ENCODE measurements around the gene ARGFX.

The ARGFX gene
- 0 to 0.06 (median 0) reads per million in 9 experiments for total RNA-seq

DNA sequence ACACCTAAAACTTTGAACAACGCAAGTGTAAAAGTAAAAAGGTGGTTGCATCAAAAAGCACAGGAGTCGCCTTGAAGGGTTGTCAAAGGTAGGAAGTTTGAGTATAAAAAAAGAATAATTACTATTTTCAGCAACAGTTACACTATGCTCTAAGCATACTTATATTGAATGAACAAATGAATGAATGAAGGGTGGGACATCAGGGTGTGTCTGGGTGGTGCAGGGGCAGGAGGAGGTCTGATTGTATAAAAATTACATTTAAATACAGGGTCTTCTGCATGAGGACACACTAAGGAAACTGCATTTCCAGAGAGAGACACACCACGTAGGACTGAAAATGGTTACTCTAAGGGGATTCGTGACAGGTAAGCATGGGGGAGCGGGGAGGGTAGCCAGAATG lies at the start of gene ARGFX:
ARGFX (plus strand) TSS at position 301 of the 400 bp plus-strand sequence. CDS start 2,765 bp downstream, outside the sequence.
- no peak for ATAC-seq (replicated peaks)
- Mint-ChIP-seq H3K4me3 (no peak within 1 kb of the TSS), H3K36me3 (ENCODE audit: insufficient read depth) (no peaks in the 10 kb centered on the region), H3K4me1 (ENCODE audit: low read depth in 2 of 2) (no peaks in the 10 kb centered on the region), H3K9me3 (no peaks in the 10 kb centered on the region), H3K27me3 (peaks cover 3 to 4% of the 10 kb centered on the region in 2 donors), H3K27ac (no peak within 1 kb of the TSS)
- no peak for DNase-seq

DNA sequence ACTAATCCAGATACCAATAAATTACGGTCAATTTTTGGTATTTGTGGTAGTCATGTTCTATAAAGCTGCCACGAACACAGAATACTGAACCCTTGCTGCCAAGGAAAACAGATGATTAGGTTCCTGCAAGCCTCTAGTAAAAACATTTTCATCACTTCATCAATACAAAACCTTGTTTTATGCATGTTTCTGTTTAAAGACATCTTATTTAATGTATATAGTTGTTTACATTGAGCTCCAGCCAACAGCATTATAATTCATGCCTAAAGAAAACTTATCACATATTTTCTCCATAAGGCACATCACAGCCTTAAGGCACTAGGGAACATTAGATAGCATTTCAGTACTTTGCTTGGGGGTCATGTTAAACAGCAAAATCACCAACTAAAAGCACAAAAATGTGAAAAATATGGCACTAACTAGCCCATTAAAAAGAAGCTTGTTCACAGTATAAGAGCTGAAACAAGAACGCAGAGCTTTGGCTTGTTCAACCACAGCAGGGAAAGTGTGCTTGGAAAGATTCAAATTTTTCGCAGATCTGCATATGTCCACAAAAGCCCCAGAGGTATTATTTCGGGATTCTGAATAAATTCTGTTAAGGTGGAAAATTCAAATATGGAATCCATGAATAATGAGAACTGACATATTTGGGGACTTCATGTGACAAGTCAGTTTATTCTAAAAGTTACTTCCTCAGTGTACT lies 49.6 kb upstream of the ARGFX start:
- H3K4me3 Mint-ChIP-seq, result no peak overlapping the region
- no peak overlapping the region for H3K27ac Mint-ChIP-seq
- H3K9me3 Mint-ChIP-seq, result peaks cover 1 to 8% of the 10 kb centered on the region in 2 donors
- H3K36me3 Mint-ChIP-seq (ENCODE audit: insufficient read depth), result no peaks in the 10 kb centered on the region
- H3K4me1 Mint-ChIP-seq (ENCODE audit: low read depth in 2 of 2), result no peaks in the 10 kb centered on the region
- DNase-seq (no peak), ATAC-seq (replicated peaks) (no peak)
- no peaks in the 10 kb centered on the region for H3K27me3 Mint-ChIP-seq

DNA sequence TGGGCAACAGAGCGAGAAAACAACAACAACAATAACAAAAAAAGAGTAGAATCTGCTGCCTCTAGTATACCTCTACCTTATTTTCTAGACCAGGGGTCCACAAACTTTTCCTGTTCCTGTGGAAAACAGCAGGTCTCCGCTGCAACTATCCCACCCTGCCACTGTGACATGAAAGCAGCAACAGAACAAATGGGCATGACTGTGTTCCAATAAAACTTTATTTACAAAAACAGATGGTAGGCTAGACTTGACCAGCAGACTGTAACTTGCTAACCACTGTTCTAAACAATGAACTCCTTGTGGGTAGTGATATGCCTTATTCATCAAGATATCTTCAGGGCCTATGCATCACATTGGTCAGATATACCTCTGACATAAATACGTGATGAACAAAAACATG lies 47.2 kb upstream of the ARGFX start:
- H3K4me3 Mint-ChIP-seq, result no peak overlapping the region
- DNase-seq, result no peak

DNA sequence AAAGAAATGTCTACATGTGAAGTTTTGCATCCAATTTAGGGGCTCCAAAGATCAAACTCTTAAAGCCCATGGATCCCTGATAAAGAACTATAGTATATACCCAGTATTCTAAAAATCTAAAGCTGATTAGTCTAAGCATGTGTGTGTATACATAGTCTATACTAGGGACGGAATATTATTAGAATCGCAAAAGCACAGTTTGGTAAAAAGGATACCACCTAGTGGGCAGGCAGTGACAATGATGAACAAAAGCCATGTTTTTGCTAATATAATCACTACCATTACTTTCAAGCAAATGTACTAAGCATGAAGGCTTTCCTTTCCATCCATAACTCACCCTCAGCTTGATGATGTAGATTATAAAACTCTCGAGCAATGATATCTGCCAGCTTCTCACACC lies 38.4 kb upstream of the ARGFX start:
- no peak overlapping the region for H3K27ac Mint-ChIP-seq
- no peaks in the 10 kb centered on the region for H3K27me3 Mint-ChIP-seq
- H3K4me3 Mint-ChIP-seq, result no peak overlapping the region
- H3K9me3 Mint-ChIP-seq, result no peaks in the 10 kb centered on the region
- DNase-seq (no peak), ATAC-seq (replicated peaks) (no peak)
- no peaks in the 10 kb centered on the region for H3K4me1 Mint-ChIP-seq (ENCODE audit: low read depth in 2 of 2)
- peaks cover 4% of the 10 kb centered on the region for H3K36me3 Mint-ChIP-seq (ENCODE audit: insufficient read depth)

More for the DNA sequence above, 47.2 kb upstream of the ARGFX start:
- Mint-ChIP-seq H3K9me3 (peaks cover 1 to 7% of the 10 kb centered on the region in 2 donors), H3K27ac (no peak overlapping the region), H3K4me1 (ENCODE audit: low read depth in 2 of 2) (no peaks in the 10 kb centered on the region), H3K27me3 (no peaks in the 10 kb centered on the region), H3K36me3 (ENCODE audit: insufficient read depth) (no peaks in the 10 kb centered on the region)
- no peak for ATAC-seq (replicated peaks)

DNA sequence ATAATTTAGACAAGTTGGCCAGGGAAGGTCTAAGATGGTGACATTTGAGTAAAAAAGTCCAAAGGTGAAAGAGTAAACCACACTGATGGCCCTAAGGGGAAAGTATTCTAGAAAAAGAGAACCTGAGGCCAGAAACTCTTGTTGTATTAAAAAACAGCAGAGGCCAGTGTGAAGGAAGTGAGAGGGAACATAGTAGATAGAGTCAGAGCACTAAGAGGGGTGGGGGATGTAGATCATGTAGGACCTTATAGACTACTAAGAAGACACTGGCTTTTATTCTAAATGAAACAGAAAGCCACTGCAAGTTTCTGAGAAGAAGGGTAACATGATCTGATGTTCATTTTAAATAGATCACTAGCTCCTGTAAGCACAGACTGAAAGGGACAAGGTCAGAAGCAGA lies 36.5 kb upstream of the ARGFX start:
- no peaks in the 10 kb centered on the region for H3K9me3 Mint-ChIP-seq
- DNase-seq, result no peak
- H3K27ac Mint-ChIP-seq, result no peak overlapping the region
- no peaks in the 10 kb centered on the region for H3K4me1 Mint-ChIP-seq (ENCODE audit: low read depth in 2 of 2)
- H3K27me3 Mint-ChIP-seq, result no peaks in the 10 kb centered on the region
- H3K36me3 Mint-ChIP-seq (ENCODE audit: insufficient read depth), result peaks cover 4% of the 10 kb centered on the region
- no peak for ATAC-seq (replicated peaks)
- no peak overlapping the region for H3K4me3 Mint-ChIP-seq

DNA sequence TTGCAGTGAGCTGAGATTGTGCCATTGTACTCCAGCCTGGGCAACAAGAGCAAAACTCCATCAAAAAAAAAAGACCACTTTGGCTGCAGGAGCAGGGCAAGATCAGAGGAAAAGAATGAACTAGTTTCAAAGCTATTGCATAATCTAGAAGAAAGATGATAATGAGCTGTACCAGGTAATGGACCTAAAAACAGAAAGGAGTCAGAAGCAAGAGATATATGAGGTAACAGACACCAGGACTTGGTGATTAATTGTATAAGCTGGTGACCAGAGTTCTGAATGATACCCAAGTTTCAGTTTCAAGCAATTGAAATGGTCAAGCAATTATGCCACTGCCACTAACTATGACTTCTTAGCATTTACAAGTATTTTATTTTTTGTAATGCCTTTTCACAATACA lies 24.8 kb upstream of the ARGFX start:
- Mint-ChIP-seq H3K27ac (no peak overlapping the region), H3K36me3 (ENCODE audit: insufficient read depth) (peaks cover 5% of the 10 kb centered on the region), H3K4me1 (ENCODE audit: low read depth in 2 of 2) (peaks cover 11 to 13% of the 10 kb centered on the region in 2 donors), H3K4me3 (no peak overlapping the region), H3K9me3 (no peaks in the 10 kb centered on the region), H3K27me3 (no peaks in the 10 kb centered on the region)
- DNase-seq (no peak), ATAC-seq (replicated peaks) (no peak)

DNA sequence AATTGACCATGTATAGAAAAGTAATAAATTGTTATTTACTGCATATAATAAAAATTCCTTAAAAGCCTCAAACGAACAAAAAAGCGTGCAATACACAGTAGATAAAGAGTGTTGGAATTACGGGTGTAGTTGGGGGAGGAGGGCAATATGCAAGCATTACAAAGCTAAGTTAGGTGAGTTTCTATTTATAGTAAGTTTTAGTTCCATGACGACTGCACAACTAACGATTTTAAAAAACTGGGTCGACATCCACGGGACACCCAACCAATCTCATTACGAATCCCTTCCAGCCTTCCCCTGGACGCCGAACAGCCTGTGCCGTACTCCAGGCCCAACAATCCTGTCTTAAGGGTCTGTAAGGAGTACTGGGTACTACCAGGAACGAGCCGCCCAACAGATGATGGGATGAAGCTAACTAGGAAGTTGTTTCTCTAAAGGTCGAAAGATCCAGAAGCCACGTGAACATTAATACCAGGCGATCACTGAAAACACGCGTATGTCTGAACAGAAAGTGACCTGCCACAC lies 22.6 kb upstream of the ARGFX start:
- Mint-ChIP-seq H3K36me3 (ENCODE audit: insufficient read depth) (peaks cover 5% of the 10 kb centered on the region), H3K4me3 (peak overlapping the region; percentile 82 to 86), H3K27ac (no peak overlapping the region), H3K27me3 (no peaks in the 10 kb centered on the region), H3K9me3 (no peaks in the 10 kb centered on the region), H3K4me1 (ENCODE audit: low read depth in 2 of 2) (peaks cover 11 to 13% of the 10 kb centered on the region in 2 donors)
- ATAC-seq (replicated peaks), result no peak
- no peak for DNase-seq

DNA sequence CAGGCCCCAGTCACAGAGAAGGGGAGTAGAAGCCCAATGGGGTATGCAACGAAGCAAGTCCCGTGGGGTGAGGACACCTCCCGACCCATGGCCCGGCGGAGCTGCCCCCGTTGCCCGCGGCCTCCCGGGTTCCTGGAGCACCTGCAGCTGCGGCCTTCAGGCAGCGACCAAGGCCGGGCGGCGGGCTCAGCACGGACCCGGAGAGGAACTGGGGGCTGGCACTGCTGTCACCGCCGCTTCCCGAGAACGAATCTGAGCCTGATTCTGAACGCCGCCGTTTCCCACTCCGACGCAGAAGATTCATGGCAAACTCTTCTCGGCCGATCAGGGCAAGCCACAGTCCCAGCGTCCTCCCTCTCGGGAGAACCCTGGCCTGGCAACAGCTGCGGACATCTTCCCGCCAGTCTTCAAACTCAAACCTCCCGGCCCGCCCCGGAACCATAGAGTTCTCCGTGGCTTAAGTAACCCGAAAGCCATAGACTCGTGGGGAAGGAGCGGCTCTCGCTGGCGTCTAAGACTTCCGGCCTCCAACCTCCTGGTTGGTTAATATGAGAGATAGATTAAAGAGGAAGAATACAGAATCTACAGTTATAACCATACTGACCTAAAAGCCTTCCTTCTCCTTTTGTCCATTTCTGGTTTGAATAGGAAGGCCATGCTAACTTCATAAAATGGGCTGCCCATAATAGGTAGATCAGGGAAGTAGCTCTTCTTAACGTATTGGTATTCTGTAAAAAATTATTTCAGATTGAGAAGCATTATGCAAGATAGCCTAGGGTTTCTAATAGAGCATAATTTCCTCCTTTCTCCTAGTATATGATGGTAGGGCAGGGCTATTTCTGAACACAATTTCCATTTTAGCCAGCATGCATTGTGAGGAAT lies 21.9 kb upstream of the ARGFX start, which contains the start of gene POLQ:
POLQ (minus strand) TSS at position 415 of the 882 bp plus-strand sequence; CDS start at position 304, 111 bp downstream.
- H3K4me3 Mint-ChIP-seq, result peak within 1 kb of the TSS; percentile 82 to 86
- ATAC-seq (replicated peaks) (peak; percentile 99), DNase-seq (peak; percentile 84 to 88 (median 88))
- peaks cover 5% of the 10 kb centered on the region for H3K36me3 Mint-ChIP-seq (ENCODE audit: insufficient read depth)
- no peaks in the 10 kb centered on the region for H3K27me3 Mint-ChIP-seq
- peaks cover 11 to 13% of the 10 kb centered on the region in 2 donors for H3K4me1 Mint-ChIP-seq (ENCODE audit: low read depth in 2 of 2)
- peak within 1 kb of the TSS; percentile 94 to 95 for H3K27ac Mint-ChIP-seq
- H3K9me3 Mint-ChIP-seq, result no peaks in the 10 kb centered on the region

DNA sequence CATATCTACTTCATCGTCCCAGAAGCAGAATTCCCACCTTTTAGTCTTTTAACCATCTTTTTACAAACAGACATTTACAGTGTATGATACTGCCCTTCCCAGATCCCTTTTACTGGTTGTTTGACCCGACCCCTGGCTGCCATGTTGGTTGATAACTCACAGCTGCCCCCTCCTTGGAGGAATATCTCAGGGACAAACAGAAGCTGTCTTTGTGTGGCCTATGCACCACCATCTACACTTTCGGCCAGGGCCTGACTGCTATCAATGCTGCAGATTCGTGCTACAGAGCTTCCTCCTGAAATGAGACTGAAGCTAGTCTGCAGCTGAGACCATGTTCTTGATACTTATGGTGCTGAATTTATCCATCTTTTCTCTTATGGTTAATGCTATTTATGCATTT lies 15.4 kb upstream of the ARGFX start:
- ATAC-seq (replicated peaks) (no peak), DNase-seq (no peak)
- no peaks in the 10 kb centered on the region for H3K36me3 Mint-ChIP-seq (ENCODE audit: insufficient read depth)
- H3K27ac Mint-ChIP-seq, result no peak overlapping the region
- H3K27me3 Mint-ChIP-seq, result no peaks in the 10 kb centered on the region
- peaks cover 0 to 2% of the 10 kb centered on the region in 2 donors for H3K4me1 Mint-ChIP-seq (ENCODE audit: low read depth in 2 of 2)
- H3K4me3 Mint-ChIP-seq, result no peak overlapping the region
- H3K9me3 Mint-ChIP-seq, result no peaks in the 10 kb centered on the region

DNA sequence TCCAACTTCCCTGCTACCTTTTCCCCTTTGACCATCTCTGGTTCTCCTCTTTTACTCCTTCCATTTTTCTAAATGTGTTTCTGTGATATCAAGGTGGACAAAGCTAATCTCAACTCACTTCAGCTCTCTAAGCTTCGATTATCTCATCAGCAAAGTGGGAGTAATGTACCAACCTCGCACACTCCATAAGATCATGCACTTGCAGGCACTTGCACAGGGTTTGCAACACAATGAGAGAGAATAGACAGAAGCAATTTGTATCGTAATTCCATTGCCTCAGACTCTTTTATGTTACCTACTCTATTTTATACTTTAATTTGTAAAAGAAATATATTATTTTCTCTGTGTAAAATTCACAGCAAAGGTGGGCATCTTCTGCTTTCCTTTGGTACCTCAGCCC lies 15.0 kb upstream of the ARGFX start:
- Mint-ChIP-seq H3K4me3 (no peak overlapping the region), H3K9me3 (no peaks in the 10 kb centered on the region), H3K36me3 (ENCODE audit: insufficient read depth) (no peaks in the 10 kb centered on the region), H3K27ac (no peak overlapping the region), H3K4me1 (ENCODE audit: low read depth in 2 of 2) (peaks cover 0 to 2% of the 10 kb centered on the region in 2 donors), H3K27me3 (no peaks in the 10 kb centered on the region)
- DNase-seq, result no peak
- ATAC-seq (replicated peaks), result no peak

DNA sequence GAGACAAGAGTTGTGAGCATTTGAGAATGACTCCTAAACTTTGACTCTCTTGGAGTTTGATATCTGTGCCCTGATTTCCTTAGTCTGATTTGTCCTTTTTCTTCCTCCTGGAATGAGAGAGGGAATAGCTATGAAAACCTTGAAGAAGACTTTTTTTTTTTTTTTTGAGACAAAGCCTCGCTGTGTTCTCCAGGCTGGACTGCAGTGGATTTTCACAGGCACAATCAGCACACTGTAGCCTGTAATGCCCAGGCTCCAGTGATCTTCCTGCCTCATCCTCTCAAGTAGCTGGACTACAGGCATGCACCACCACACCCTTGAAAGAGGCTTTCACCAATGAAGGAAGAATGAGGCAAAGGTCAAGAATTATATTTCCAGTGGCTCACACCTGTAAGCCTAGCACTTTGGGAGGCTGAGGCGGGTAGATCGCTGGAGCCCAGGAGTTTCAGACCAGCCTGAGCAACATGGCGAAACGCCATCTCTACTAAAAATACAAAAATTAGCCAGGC lies 10.3 kb upstream of the ARGFX start:
- H3K4me3 Mint-ChIP-seq, result no peak overlapping the region
- no peaks in the 10 kb centered on the region for H3K36me3 Mint-ChIP-seq (ENCODE audit: insufficient read depth)
- DNase-seq, result no peak
- H3K27me3 Mint-ChIP-seq, result peaks cover 7 to 25% of the 10 kb centered on the region in 2 donors
- H3K27ac Mint-ChIP-seq, result no peak overlapping the region
- H3K9me3 Mint-ChIP-seq, result no peaks in the 10 kb centered on the region
- no peaks in the 10 kb centered on the region for H3K4me1 Mint-ChIP-seq (ENCODE audit: low read depth in 2 of 2)
- ATAC-seq (replicated peaks), result no peak

DNA sequence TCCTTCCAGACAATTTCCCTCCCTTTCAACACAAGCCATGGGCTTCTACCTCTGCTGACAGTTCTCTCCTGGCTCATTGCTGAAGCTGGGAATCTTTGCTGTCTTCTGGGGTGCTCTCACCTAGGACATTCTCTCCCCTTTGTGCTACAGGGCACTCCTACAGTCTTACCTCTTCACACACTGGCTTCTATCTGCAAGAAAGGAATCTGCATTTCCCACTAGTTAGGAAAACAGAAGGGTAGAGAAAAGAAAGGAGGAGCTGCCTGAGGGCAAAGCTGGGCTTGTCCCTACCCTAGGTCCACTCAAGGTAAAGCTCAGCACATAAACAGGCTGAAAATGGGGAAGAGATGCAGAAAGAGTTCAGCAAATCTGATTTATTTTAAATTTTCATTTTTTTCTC lies 5.6 kb upstream of the ARGFX start:
- no peak overlapping the region for H3K4me3 Mint-ChIP-seq
- H3K27ac Mint-ChIP-seq, result no peak overlapping the region
- no peaks in the 10 kb centered on the region for H3K9me3 Mint-ChIP-seq
- no peaks in the 10 kb centered on the region for H3K4me1 Mint-ChIP-seq (ENCODE audit: low read depth in 2 of 2)
- H3K27me3 Mint-ChIP-seq, result peaks cover 11 to 27% of the 10 kb centered on the region in 2 donors
- no peaks in the 10 kb centered on the region for H3K36me3 Mint-ChIP-seq (ENCODE audit: insufficient read depth)
- DNase-seq (no peak), ATAC-seq (replicated peaks) (no peak)

DNA sequence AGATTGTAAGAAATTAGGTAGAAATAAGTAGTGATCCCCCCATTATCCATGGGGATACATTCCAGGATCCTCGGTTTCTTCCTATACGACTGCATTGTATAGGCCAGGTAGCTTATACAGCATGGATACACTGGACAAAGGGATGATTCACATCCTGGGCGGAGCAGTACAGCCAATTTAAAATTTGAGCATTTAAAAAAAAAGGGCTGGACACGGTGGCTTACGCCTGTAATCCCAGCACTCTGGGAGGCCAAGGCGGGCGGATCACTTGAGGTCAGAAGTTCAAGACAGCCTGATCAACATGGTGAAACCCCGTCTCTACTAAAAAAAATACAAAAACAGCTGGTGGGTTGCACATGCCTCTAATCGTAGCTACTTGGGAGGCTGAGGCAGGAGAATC lies 976 bp upstream of the ARGFX start:
- Mint-ChIP-seq H3K36me3 (ENCODE audit: insufficient read depth) (no peaks in the 10 kb centered on the region), H3K4me3 (no peak overlapping the region), H3K9me3 (no peaks in the 10 kb centered on the region), H3K27me3 (peaks cover 4 to 9% of the 10 kb centered on the region in 2 donors), H3K27ac (no peak overlapping the region), H3K4me1 (ENCODE audit: low read depth in 2 of 2) (no peaks in the 10 kb centered on the region)
- DNase-seq, result no peak
- ATAC-seq (replicated peaks), result no peak
